Karpas-422 (cell line): Measurements from ENCODE around the gene KCNB1. TPM values are rescaled to one million over a fixed set of nuclear protein-coding genes. Genes with fewer than 3 reads are reported as not detected.

Source experiments
- DNase-seq: peaks from one replicate; pipeline ENCODE4 v3.0.0-alpha.2; 2015
- H2AFZ ChIP-seq: fragments of 200-600 bp; sonication (generic); 2 replicates; pipeline ENCODE4 v1.6.1; 2014; ENCODE audit warnings: antibody characterized with exemption, low read length, mixed read lengths
- H3K27ac ChIP-seq: fragments of 200-600 bp; sonication (generic); 2 replicates; pipeline ENCODE4 v1.5.1; 2014; ENCODE audit warnings: mild to moderate bottlenecking, low read length, moderate library complexity
- H3K27me3 ChIP-seq: fragments of 200-600 bp; sonication (generic); 2 replicates; pipeline ENCODE4 v1.6.1; 2014; ENCODE audit warnings: low read length, mixed read lengths
- H3K36me3 ChIP-seq: fragments of 200-600 bp; sonication (generic); 2 replicates; pipeline ENCODE4 v1.6.1; 2014; ENCODE audit warnings: low read length, mixed read lengths; ENCODE audit not compliant: insufficient read depth
- H3K4me1 ChIP-seq: fragments of 200-600 bp; sonication (generic); 2 replicates; pipeline ENCODE4 v1.6.1; 2014; ENCODE audit warnings: mild to moderate bottlenecking, low read length, mixed read lengths
- H3K4me2 ChIP-seq: fragments of 200-600 bp; sonication (generic); 2 replicates; pipeline ENCODE4 v1.6.1; 2014; ENCODE audit warnings: low read length, low read depth, mild to moderate bottlenecking; ENCODE audit not compliant: poor library complexity, severe bottlenecking
- H3K4me3 ChIP-seq: fragments of 200-600 bp; sonication (generic); 2 replicates; pipeline ENCODE4 v1.5.1; 2014; ENCODE audit warnings: mild to moderate bottlenecking, antibody characterized with exemption, low read length, mixed read lengths
- H3K79me2 ChIP-seq: fragments of 200-600 bp; sonication (generic); 2 replicates; pipeline ENCODE4 v1.6.1; 2014; ENCODE audit warnings: mild to moderate bottlenecking, low read length, mixed read lengths
- H3K9ac ChIP-seq: fragments of 200-600 bp; sonication (generic); 2 replicates; pipeline ENCODE4 v1.6.0; 2014; ENCODE audit warnings: low read length
- H3K9me2 ChIP-seq: fragments of 200-600 bp; sonication (generic), shearing (Covaris generic); replicated peaks from 2 replicates; pipeline ENCODE4 v1.6.0; 2014; ENCODE audit warnings: mild to moderate bottlenecking, low read length, moderate library complexity; ENCODE audit not compliant: insufficient read depth
- H3K9me3 ChIP-seq: fragments of 300-700, 200-600 bp; sonication (generic); 2 replicates; pipeline ENCODE4 v1.6.1; 2014; ENCODE audit warnings: low read length, mixed read lengths
- H4K20me1 ChIP-seq: fragments of 200-600 bp; sonication (generic); 2 replicates; pipeline ENCODE4 v1.6.1; 2014; ENCODE audit warnings: mild to moderate bottlenecking, antibody characterized with exemption, low read length, low read depth; ENCODE audit not compliant: insufficient read depth
- total RNA-seq: library from RNA; depleted of rRNA; stranded (reverse); fragments of >200 nt; shearing (Covaris generic); gene quantifications from 2 replicates; pipeline ENCODE4 v1.2.3, GENCODE V29; 2014; ENCODE audit warnings: low replicate concordance

KCNB1 gene
- total RNA-seq, 1 experiment from 2014 or later: not detected

- Histone ChIP-seq H3K36me3 (no peaks in the 10 kb centered on the region), H3K9ac (no peak overlapping the region), H3K27me3 (no peaks in the 10 kb centered on the region), H3K4me3 (no peak overlapping the region), H3K79me2 (no peaks in the 10 kb centered on the region), H3K4me1 (no peaks in the 10 kb centered on the region), H3K27ac (no peak overlapping the region), H4K20me1 (no peaks in the 10 kb centered on the region), H3K9me2 (no peaks in the 10 kb centered on the region), H3K9me3 (no peaks in the 10 kb centered on the region), H2AFZ (no peak overlapping the region), H3K4me2 (no peak overlapping the region)
- DNase-seq: no peak
Observed at GRCh38 chr20:49471397-49471796, 11.1 kb downstream of the KCNB1 start.

- no peaks in the 10 kb centered on the region for H3K79me2 ChIP-seq
- H3K4me1 ChIP-seq: no peaks in the 10 kb centered on the region
- no peaks in the 10 kb centered on the region for H3K36me3 ChIP-seq
- no peaks in the 10 kb centered on the region for H4K20me1 ChIP-seq
- no peak overlapping the region for H3K4me3 ChIP-seq
- H3K27ac ChIP-seq: no peak overlapping the region
- no peak overlapping the region for H2AFZ ChIP-seq
- no peak for DNase-seq
- no peak overlapping the region for H3K4me2 ChIP-seq
- no peak overlapping the region for H3K9ac ChIP-seq
- H3K9me3 ChIP-seq: no peaks in the 10 kb centered on the region
- H3K27me3 ChIP-seq: no peaks in the 10 kb centered on the region
- no peaks in the 10 kb centered on the region for H3K9me2 ChIP-seq
Observed at GRCh38 chr20:49470922-49471321, 11.5 kb downstream of the KCNB1 start.

GRCh38 chr20:49469060-49469459 lies 13.4 kb downstream of the KCNB1 start:
- Histone ChIP-seq H3K4me1 (no peaks in the 10 kb centered on the region), H3K9ac (no peak overlapping the region), H3K9me3 (no peaks in the 10 kb centered on the region), H3K9me2 (no peaks in the 10 kb centered on the region), H2AFZ (no peak overlapping the region), H3K79me2 (no peaks in the 10 kb centered on the region), H3K27me3 (no peaks in the 10 kb centered on the region), H3K36me3 (no peaks in the 10 kb centered on the region), H3K27ac (no peak overlapping the region), H3K4me3 (no peak overlapping the region), H4K20me1 (no peaks in the 10 kb centered on the region), H3K4me2 (no peak overlapping the region)
- DNase-seq: no peak

- H3K79me2 ChIP-seq: no peaks in the 10 kb centered on the region
- no peaks in the 10 kb centered on the region for H3K27me3 ChIP-seq
- no peak for DNase-seq
- H3K9me3 ChIP-seq: no peaks in the 10 kb centered on the region
- H2AFZ ChIP-seq: no peak overlapping the region
- H3K4me1 ChIP-seq: no peaks in the 10 kb centered on the region
- no peak overlapping the region for H3K9ac ChIP-seq
- H3K4me2 ChIP-seq: no peak overlapping the region
- H4K20me1 ChIP-seq: no peaks in the 10 kb centered on the region
- no peaks in the 10 kb centered on the region for H3K36me3 ChIP-seq
- H3K27ac ChIP-seq: no peak overlapping the region
- H3K9me2 ChIP-seq: no peaks in the 10 kb centered on the region
- no peak overlapping the region for H3K4me3 ChIP-seq
Observed at GRCh38 chr20:49468412-49468811, 14.1 kb downstream of the KCNB1 start.

GRCh38 chr20:49466114-49466912 lies 16.2 kb downstream of the KCNB1 start:
- Histone ChIP-seq H3K9me3 (no peaks in the 10 kb centered on the region), H2AFZ (no peak overlapping the region), H4K20me1 (no peaks in the 10 kb centered on the region), H3K4me2 (no peak overlapping the region), H3K4me1 (no peaks in the 10 kb centered on the region), H3K27me3 (no peaks in the 10 kb centered on the region), H3K79me2 (no peaks in the 10 kb centered on the region), H3K9ac (no peak overlapping the region), H3K9me2 (no peaks in the 10 kb centered on the region), H3K36me3 (no peaks in the 10 kb centered on the region), H3K27ac (no peak overlapping the region), H3K4me3 (no peak overlapping the region)
- no peak for DNase-seq

- no peaks in the 10 kb centered on the region for H3K9me3 ChIP-seq
- H3K79me2 ChIP-seq: no peaks in the 10 kb centered on the region
- no peak for DNase-seq
- no peaks in the 10 kb centered on the region for H3K4me1 ChIP-seq
- no peak overlapping the region for H3K4me2 ChIP-seq
- no peaks in the 10 kb centered on the region for H3K36me3 ChIP-seq
- H3K27me3 ChIP-seq: no peaks in the 10 kb centered on the region
- no peak overlapping the region for H2AFZ ChIP-seq
- H3K9ac ChIP-seq: no peak overlapping the region
- H3K9me2 ChIP-seq: no peaks in the 10 kb centered on the region
- no peak overlapping the region for H3K4me3 ChIP-seq
- no peaks in the 10 kb centered on the region for H4K20me1 ChIP-seq
- H3K27ac ChIP-seq: no peak overlapping the region
Observed at GRCh38 chr20:49464556-49464955, 17.9 kb downstream of the KCNB1 start.

GRCh38 chr20:49462626-49463025 lies 19.8 kb downstream of the KCNB1 start:
- no peaks in the 10 kb centered on the region for H3K9me2 ChIP-seq
- H3K79me2 ChIP-seq: no peaks in the 10 kb centered on the region
- H2AFZ ChIP-seq: no peak overlapping the region
- H3K36me3 ChIP-seq: no peaks in the 10 kb centered on the region
- no peak overlapping the region for H3K27ac ChIP-seq
- no peaks in the 10 kb centered on the region for H4K20me1 ChIP-seq
- no peaks in the 10 kb centered on the region for H3K4me1 ChIP-seq
- no peaks in the 10 kb centered on the region for H3K9me3 ChIP-seq
- no peak overlapping the region for H3K4me2 ChIP-seq
- H3K27me3 ChIP-seq: no peaks in the 10 kb centered on the region
- H3K4me3 ChIP-seq: no peak overlapping the region
- no peak for DNase-seq
- H3K9ac ChIP-seq: no peak overlapping the region

GRCh38 chr20:49461894-49462620 lies 20.4 kb downstream of the KCNB1 start:
- no peak overlapping the region for H3K4me2 ChIP-seq
- H3K27me3 ChIP-seq: no peaks in the 10 kb centered on the region
- H3K79me2 ChIP-seq: no peaks in the 10 kb centered on the region
- H2AFZ ChIP-seq: no peak overlapping the region
- no peaks in the 10 kb centered on the region for H3K4me1 ChIP-seq
- no peaks in the 10 kb centered on the region for H3K36me3 ChIP-seq
- no peaks in the 10 kb centered on the region for H4K20me1 ChIP-seq
- H3K9me2 ChIP-seq: no peaks in the 10 kb centered on the region
- DNase-seq: no peak
- H3K27ac ChIP-seq: no peak overlapping the region
- no peak overlapping the region for H3K9ac ChIP-seq
- no peak overlapping the region for H3K4me3 ChIP-seq
- no peaks in the 10 kb centered on the region for H3K9me3 ChIP-seq
